Suprapubic skin (tissue), 4 donors: ENCODE measurements around the gene CACNA2D3. TPM values are rescaled to one million over a fixed set of nuclear protein-coding genes. Genes with fewer than 3 reads are reported as not detected.

Source experiments
- DNase-seq, 2 donors: peaks; one replicate each; pipeline ENCODE4 v3.0.0-alpha.2; 2019; ENCODE audit warnings: low spot score in 2 of 2
- H3K27ac ChIP-seq: fragments of 200-600 bp; sonication (generic); one replicate; pipeline ENCODE4 v1.5.1; 2019
- H3K27me3 ChIP-seq: fragments of 200-600 bp; sonication (generic); one replicate; pipeline ENCODE4 v1.5.1; 2019
- H3K36me3 ChIP-seq: fragments of 200-600 bp; sonication (generic); one replicate; pipeline ENCODE4 v1.5.1; 2019
- H3K4me1 ChIP-seq: fragments of 200-600 bp; sonication (generic); one replicate; pipeline ENCODE4 v1.5.1; 2019
- H3K4me3 ChIP-seq: fragments of 200-600 bp; sonication (generic); one replicate; pipeline ENCODE4 v1.5.1; 2019; ENCODE audit warnings: mild to moderate bottlenecking
- H3K9me3 ChIP-seq: fragments of 200-600 bp; sonication (generic); one replicate; pipeline ENCODE4 v1.5.1; 2019
- EP300 ChIP-seq: sonication (generic); formaldehyde crosslinking; IDR thresholded peaks from one replicate; pipeline ENCODE4 v1.6.1; 2017; ENCODE audit warnings: antibody characterized with exemption
- POLR2A ChIP-seq, 2 donors: fragments of 450-650 bp; IDR thresholded peaks; one replicate each; pipeline ENCODE4 v1.6.1; 2017; ENCODE audit warnings: antibody characterized with exemption in 2 of 2, mild to moderate bottlenecking in 2 of 2, moderate library complexity in 2 of 2
- POLR2AphosphoS5 ChIP-seq, 3 donors: sonication (generic); formaldehyde crosslinking; IDR thresholded peaks; one replicate each; pipeline ENCODE4 v1.6.1; 2017; ENCODE audit warnings: antibody characterized with exemption in 3 of 3
- WGBS: methylation state at CpG from one replicate; pipeline ENCODE4 v1.1.5; 2018; 5-methylcytosine and 5-hydroxymethylcytosine counted together
- total RNA-seq, 4 donors: library from RNA; depleted of rRNA; stranded (reverse); fragments of >200 nt; gene quantifications; one replicate each; pipeline ENCODE4 v1.1.0, GENCODE V29; 2016
- TF ChIP-seq, protein P1 (sequence below), 2 donors: fragments of 200-600 bp in 1 of 2; fragments of 450-650 bp in 1 of 2; sonication (generic) in 1 of 2; IDR thresholded peaks; one replicate each; pipeline ENCODE4 v1.5.1; 2016 to 2019; ENCODE audit warnings: antibody characterized with exemption in 2 of 2, mild to moderate bottlenecking in 1 of 2, moderate library complexity in 1 of 2

Gene CACNA2D3
- total RNA-seq, 4 donors from 2014 or later: 0.42 to 2.8 (median 0.95) TPM

- TF ChIP-seq EP300: no peak
- no peak for TF ChIP-seq POLR2A (IDR thresholded peaks at IDR 0.05)
- TF ChIP-seq, protein P1, sequence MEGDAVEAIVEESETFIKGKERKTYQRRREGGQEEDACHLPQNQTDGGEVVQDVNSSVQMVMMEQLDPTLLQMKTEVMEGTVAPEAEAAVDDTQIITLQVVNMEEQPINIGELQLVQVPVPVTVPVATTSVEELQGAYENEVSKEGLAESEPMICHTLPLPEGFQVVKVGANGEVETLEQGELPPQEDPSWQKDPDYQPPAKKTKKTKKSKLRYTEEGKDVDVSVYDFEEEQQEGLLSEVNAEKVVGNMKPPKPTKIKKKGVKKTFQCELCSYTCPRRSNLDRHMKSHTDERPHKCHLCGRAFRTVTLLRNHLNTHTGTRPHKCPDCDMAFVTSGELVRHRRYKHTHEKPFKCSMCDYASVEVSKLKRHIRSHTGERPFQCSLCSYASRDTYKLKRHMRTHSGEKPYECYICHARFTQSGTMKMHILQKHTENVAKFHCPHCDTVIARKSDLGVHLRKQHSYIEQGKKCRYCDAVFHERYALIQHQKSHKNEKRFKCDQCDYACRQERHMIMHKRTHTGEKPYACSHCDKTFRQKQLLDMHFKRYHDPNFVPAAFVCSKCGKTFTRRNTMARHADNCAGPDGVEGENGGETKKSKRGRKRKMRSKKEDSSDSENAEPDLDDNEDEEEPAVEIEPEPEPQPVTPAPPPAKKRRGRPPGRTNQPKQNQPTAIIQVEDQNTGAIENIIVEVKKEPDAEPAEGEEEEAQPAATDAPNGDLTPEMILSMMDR (IDR thresholded peaks at IDR 0.05): no peak
- no peak for TF ChIP-seq POLR2AphosphoS5 (IDR thresholded peaks at IDR 0.05)
- Histone ChIP-seq H3K9me3 (no peaks in the 10 kb centered on the region), H3K36me3 (no peaks in the 10 kb centered on the region), H3K4me3 (no peak overlapping the region), H3K27me3 (peaks cover 29% of the 10 kb centered on the region), H3K4me1 (peaks cover 12% of the 10 kb centered on the region), H3K27ac (no peak overlapping the region)
- DNase-seq: no peak
- 83% methylated on average over 6 of the region's 6 CpGs for WGBS
These were observed 5.2 kb downstream of the CACNA2D3 start for GRCh38 chr3:54127499-54128056.

DNA sequence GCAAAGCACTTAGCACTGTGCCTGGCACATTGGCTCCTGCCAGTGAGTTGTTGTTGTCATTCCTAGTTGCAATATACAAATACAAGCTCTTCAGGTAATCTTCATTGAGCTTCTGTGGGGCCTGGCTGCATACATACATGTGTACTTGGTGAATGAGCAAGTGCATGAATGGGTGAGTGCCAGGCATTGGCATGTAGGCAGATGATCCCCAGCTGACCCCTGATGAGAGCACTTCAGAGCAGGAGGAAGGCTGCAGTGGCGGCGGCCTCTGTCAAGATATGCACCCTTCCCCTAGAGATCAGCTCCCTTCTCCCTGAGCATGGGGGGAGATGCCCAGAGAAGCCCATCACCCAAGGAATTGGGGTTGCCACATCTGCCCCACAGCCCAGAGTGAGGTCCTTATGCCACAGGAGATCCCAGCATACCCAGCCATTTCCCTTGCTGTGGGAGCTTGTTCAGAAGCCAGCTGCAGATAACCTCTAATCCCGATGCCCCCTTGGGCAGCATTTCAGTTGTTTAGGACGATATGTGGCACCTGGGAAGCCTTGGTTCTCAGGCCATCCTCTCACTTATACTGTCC is 8.8 kb downstream of the CACNA2D3 start:
- H3K9me3 ChIP-seq: no peaks in the 10 kb centered on the region
- no peaks in the 10 kb centered on the region for H3K4me1 ChIP-seq
- H3K36me3 ChIP-seq: no peaks in the 10 kb centered on the region
- TF ChIP-seq POLR2AphosphoS5 (IDR thresholded peaks at IDR 0.05): no peak
- no peak for TF ChIP-seq EP300
- no peak for TF ChIP-seq POLR2A (IDR thresholded peaks at IDR 0.05)
- H3K4me3 ChIP-seq: no peak overlapping the region
- WGBS: 100% methylated on average over 4 of the region's 4 CpGs
- DNase-seq: no peak
- H3K27me3 ChIP-seq: peaks cover 10% of the 10 kb centered on the region
- no peak overlapping the region for H3K27ac ChIP-seq

GRCh38 chr3:54131890-54132289 is 9.5 kb downstream of the CACNA2D3 start:
- Histone ChIP-seq H3K9me3 (no peaks in the 10 kb centered on the region), H3K4me1 (no peaks in the 10 kb centered on the region), H3K36me3 (no peaks in the 10 kb centered on the region), H3K27me3 (peaks cover 10% of the 10 kb centered on the region), H3K4me3 (no peak overlapping the region), H3K27ac (no peak overlapping the region)
- 80% methylated on average over 8 of the region's 8 CpGs for WGBS
- DNase-seq: no peak
- TF ChIP-seq POLR2A (IDR thresholded peaks at IDR 0.05): no peak
- TF ChIP-seq POLR2AphosphoS5 (IDR thresholded peaks at IDR 0.05): no peak
- TF ChIP-seq EP300: no peak
- TF ChIP-seq, protein P1 (IDR thresholded peaks at IDR 0.05): no peak

DNA sequence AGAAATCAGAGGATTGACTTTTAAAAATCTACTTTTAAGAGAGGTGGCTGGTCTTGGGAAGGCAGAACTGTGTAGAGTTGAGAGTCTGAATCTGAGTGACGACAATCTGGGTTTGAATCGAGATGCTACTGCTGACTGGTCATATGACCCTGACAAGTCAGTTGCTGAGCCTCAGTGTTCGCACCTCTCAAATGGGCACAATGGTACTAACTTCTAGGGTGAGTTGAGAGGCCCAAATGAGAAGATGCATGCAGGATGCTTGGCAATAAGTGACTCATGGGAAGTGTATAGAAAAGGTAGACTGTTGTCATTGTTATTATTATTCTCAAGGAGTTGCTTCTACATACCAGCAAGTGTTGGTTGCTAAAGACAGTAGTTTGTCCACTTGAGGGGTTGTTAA is 10.3 kb downstream of the CACNA2D3 start:
- no peak for DNase-seq
- H3K9me3 ChIP-seq: no peaks in the 10 kb centered on the region
- H3K27me3 ChIP-seq: peaks cover 6% of the 10 kb centered on the region
- no peak overlapping the region for H3K27ac ChIP-seq
- TF ChIP-seq POLR2AphosphoS5 (IDR thresholded peaks at IDR 0.05) (no peak), EP300 (no peak), POLR2A (IDR thresholded peaks at IDR 0.05) (no peak)
- TF ChIP-seq, protein P1 (IDR thresholded peaks at IDR 0.05): no peak
- no peak overlapping the region for H3K4me3 ChIP-seq
- 96% methylated on average over 3 of the region's 3 CpGs for WGBS
- no peaks in the 10 kb centered on the region for H3K4me1 ChIP-seq
- H3K36me3 ChIP-seq: no peaks in the 10 kb centered on the region

GRCh38 chr3:54133196-54133595 is 10.8 kb downstream of the CACNA2D3 start:
- no peak for DNase-seq
- Histone ChIP-seq H3K27me3 (peaks cover 9% of the 10 kb centered on the region), H3K4me3 (no peak overlapping the region), H3K9me3 (no peaks in the 10 kb centered on the region), H3K36me3 (no peaks in the 10 kb centered on the region), H3K4me1 (no peaks in the 10 kb centered on the region), H3K27ac (no peak overlapping the region)
- no peak for TF ChIP-seq EP300
- no peak for TF ChIP-seq POLR2AphosphoS5 (IDR thresholded peaks at IDR 0.05)
- 58% methylated on average over 5 of the region's 5 CpGs for WGBS

DNA sequence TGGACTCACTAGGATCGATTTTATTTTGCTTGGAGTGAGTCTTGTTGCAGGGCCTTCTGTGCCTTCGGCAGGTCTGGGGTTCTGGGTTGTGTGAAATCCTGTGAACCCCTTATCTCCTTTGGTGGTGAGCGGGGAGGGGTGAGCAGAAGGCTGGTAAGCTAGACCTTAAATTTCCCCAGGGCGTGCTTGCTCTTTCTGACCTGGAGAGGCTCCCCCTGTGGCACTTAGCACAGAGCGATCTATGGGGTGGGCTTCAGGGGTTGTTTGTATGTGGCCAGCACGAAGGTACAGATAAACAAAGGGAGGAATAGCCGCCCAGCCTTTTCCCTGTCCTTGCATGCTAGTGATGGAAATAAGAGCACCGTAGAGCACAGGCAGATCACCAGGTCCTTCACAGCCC is 11.8 kb downstream of the CACNA2D3 start:
- TF ChIP-seq EP300 (no peak), POLR2AphosphoS5 (IDR thresholded peaks at IDR 0.05) (no peak), POLR2A (IDR thresholded peaks at IDR 0.05) (no peak)
- TF ChIP-seq, protein P1 (IDR thresholded peaks at IDR 0.05): no peak
- Histone ChIP-seq H3K27me3 (peaks cover 15% of the 10 kb centered on the region), H3K4me1 (no peaks in the 10 kb centered on the region), H3K36me3 (no peaks in the 10 kb centered on the region), H3K27ac (no peak overlapping the region), H3K9me3 (no peaks in the 10 kb centered on the region), H3K4me3 (no peak overlapping the region)
- no peak for DNase-seq
- 74% methylated on average over 5 of the region's 8 CpGs for WGBS
